SU-DHL-6 (cell line): ENCODE measurements around the gene EXOC6B.

ENCODE experiments used
- H2AFZ ChIP-seq: fragments of 200-600 bp; sonication (generic); 2 replicates; pipeline ENCODE4 v1.6.1; 2014; ENCODE audit warnings: low read depth, mild to moderate bottlenecking, moderate library complexity, mixed read lengths, antibody characterized with exemption, low read length; ENCODE audit not compliant: severe bottlenecking
- H3F3A ChIP-seq: fragments of 200-600 bp; shearing (Covaris generic); 2 replicates; pipeline ENCODE4 v1.6.0; 2016; ENCODE audit warnings: antibody characterized with exemption, mild to moderate bottlenecking; ENCODE audit not compliant: insufficient read depth
- H3K27ac ChIP-seq: fragments of 200-600 bp; sonication (generic); 2 replicates; pipeline ENCODE4 v1.5.1; 2016; ENCODE audit warnings: low read depth, mild to moderate bottlenecking, low read length, moderate library complexity, mixed read lengths
- H3K27me3 ChIP-seq: fragments of 200-600 bp; sonication (generic), shearing (Covaris generic); 2 replicates; pipeline ENCODE4 v1.6.0; 2014; ENCODE audit warnings: mild to moderate bottlenecking, low read length
- H3K36me3 ChIP-seq: fragments of 200-600 bp; sonication (generic); 2 replicates; pipeline ENCODE4 v1.6.1; 2014; ENCODE audit warnings: mild to moderate bottlenecking, low read length, mixed read lengths
- H3K4me2 ChIP-seq: fragments of 300-600, 200-600 bp; shearing (Covaris generic), sonication (generic); 2 replicates; pipeline ENCODE4 v1.6.0; 2014; ENCODE audit warnings: low read length, low read depth, mild to moderate bottlenecking; ENCODE audit not compliant: poor library complexity, severe bottlenecking
- H3K4me3 ChIP-seq: fragments of 200-600 bp; sonication (generic); 2 replicates; pipeline ENCODE4 v1.5.1; 2014; ENCODE audit warnings: antibody characterized with exemption, low read length, mild to moderate bottlenecking, mixed read lengths; ENCODE audit not compliant: insufficient read depth, poor library complexity, severe bottlenecking
- H3K79me2 ChIP-seq: fragments of 200-600 bp; sonication (generic); 2 replicates; pipeline ENCODE4 v1.6.1; 2014; ENCODE audit warnings: mild to moderate bottlenecking, low read length, moderate library complexity; ENCODE audit not compliant: insufficient read depth
- H3K9ac ChIP-seq: fragments of 200-600 bp; sonication (generic); 2 replicates; pipeline ENCODE4 v1.7.0; 2014; ENCODE audit warnings: mild to moderate bottlenecking, low read length
- H3K9me2 ChIP-seq: fragments of 200-600 bp; sonication (generic); replicated peaks from 2 replicates; pipeline ENCODE4 v1.6.1; 2014; ENCODE audit warnings: low read length; ENCODE audit not compliant: insufficient read depth
- H3K9me3 ChIP-seq: fragments of 200-600 bp; sonication (generic); 2 replicates; pipeline ENCODE4 v1.6.1; 2014; ENCODE audit warnings: low read length, mixed read lengths; ENCODE audit not compliant: insufficient read depth
- H4K20me1 ChIP-seq: fragments of 200-600 bp; sonication (generic); 2 replicates; pipeline ENCODE4 v1.6.1; 2014; ENCODE audit warnings: low read depth, mild to moderate bottlenecking, antibody characterized with exemption, low read length, moderate library complexity, mixed read lengths
- CTCF ChIP-seq: fragments of 200-600 bp; sonication (generic); IDR thresholded peaks from one replicate; pipeline ENCODE4 v1.5.1; 2017; ENCODE audit warnings: antibody characterized with exemption, mild to moderate bottlenecking, low read length, moderate library complexity; ENCODE audit not compliant: insufficient read depth, poor library complexity, severe bottlenecking
- EZH2phosphoT487 ChIP-seq: fragments of 200-600 bp; sonication (generic), shearing (Covaris generic); conservative IDR thresholded peaks from 2 replicates; pipeline ENCODE4 v1.6.1; 2018; ENCODE audit warnings: mild to moderate bottlenecking, antibody characterized with exemption, low read length, moderate library complexity, mixed read lengths

The EXOC6B gene

GRCh38 chr2:72128059-72128842 is 697.6 kb downstream of the EXOC6B start:
- no peak overlapping the region for H3K9ac ChIP-seq
- no peak overlapping the region for H3K27ac ChIP-seq
- no peaks in the 10 kb centered on the region for H3K9me2 ChIP-seq
- H3K27me3 ChIP-seq = no peaks in the 10 kb centered on the region
- H3K9me3 ChIP-seq = no peaks in the 10 kb centered on the region
- H3K79me2 ChIP-seq = no peaks in the 10 kb centered on the region
- no peak overlapping the region for H3K4me3 ChIP-seq
- no peaks in the 10 kb centered on the region for H4K20me1 ChIP-seq
- no peak overlapping the region for H2AFZ ChIP-seq
- H3F3A ChIP-seq = no peaks in the 10 kb centered on the region
- H3K36me3 ChIP-seq = no peaks in the 10 kb centered on the region
- no peak overlapping the region for H3K4me2 ChIP-seq
- TF ChIP-seq CTCF (no peak), EZH2phosphoT487 (no peak)

- TF ChIP-seq CTCF (no peak), EZH2phosphoT487 (no peak)
- no peak overlapping the region for H3K4me2 ChIP-seq
Observed at GRCh38 chr2:72127401-72128058, 698.3 kb downstream of the EXOC6B start.

GRCh38 chr2:72126186-72127100 is 699.4 kb downstream of the EXOC6B start:
- Histone ChIP-seq H3K27ac (no peak overlapping the region), H3K9ac (no peak overlapping the region), H2AFZ (no peak overlapping the region), H3K9me3 (no peaks in the 10 kb centered on the region), H3K9me2 (no peaks in the 10 kb centered on the region), H3F3A (no peaks in the 10 kb centered on the region), H3K36me3 (no peaks in the 10 kb centered on the region), H3K27me3 (no peaks in the 10 kb centered on the region), H3K4me3 (no peak overlapping the region), H3K4me2 (no peak overlapping the region), H3K79me2 (no peaks in the 10 kb centered on the region), H4K20me1 (no peaks in the 10 kb centered on the region)
- TF ChIP-seq CTCF = no peak
- TF ChIP-seq EZH2phosphoT487 = no peak

More at GRCh38 chr2:72127401-72128058, 698.3 kb downstream of the EXOC6B start:
- no peak overlapping the region for H2AFZ ChIP-seq
- no peak overlapping the region for H3K9ac ChIP-seq
- H3K4me3 ChIP-seq = no peak overlapping the region
- no peaks in the 10 kb centered on the region for H3K9me3 ChIP-seq
- no peaks in the 10 kb centered on the region for H3F3A ChIP-seq
- no peaks in the 10 kb centered on the region for H3K9me2 ChIP-seq
- no peaks in the 10 kb centered on the region for H3K36me3 ChIP-seq
- H3K79me2 ChIP-seq = no peaks in the 10 kb centered on the region
- no peak overlapping the region for H3K27ac ChIP-seq
- H3K27me3 ChIP-seq = no peaks in the 10 kb centered on the region
- no peaks in the 10 kb centered on the region for H4K20me1 ChIP-seq
